Uterine smooth muscle cell (primary cell): Measurements from ENCODE around the gene KCNH5. TPM values are rescaled to one million over a fixed set of nuclear protein-coding genes. Genes with fewer than 3 reads are reported as not detected.

Experiments
- total RNA-seq: library from RNA; depleted of rRNA; stranded (reverse); fragments of >200 nt; gene quantifications from 2 replicates; pipeline ENCODE4 v1.2.3, GENCODE V29; 2014

The KCNH5 gene, protein sequence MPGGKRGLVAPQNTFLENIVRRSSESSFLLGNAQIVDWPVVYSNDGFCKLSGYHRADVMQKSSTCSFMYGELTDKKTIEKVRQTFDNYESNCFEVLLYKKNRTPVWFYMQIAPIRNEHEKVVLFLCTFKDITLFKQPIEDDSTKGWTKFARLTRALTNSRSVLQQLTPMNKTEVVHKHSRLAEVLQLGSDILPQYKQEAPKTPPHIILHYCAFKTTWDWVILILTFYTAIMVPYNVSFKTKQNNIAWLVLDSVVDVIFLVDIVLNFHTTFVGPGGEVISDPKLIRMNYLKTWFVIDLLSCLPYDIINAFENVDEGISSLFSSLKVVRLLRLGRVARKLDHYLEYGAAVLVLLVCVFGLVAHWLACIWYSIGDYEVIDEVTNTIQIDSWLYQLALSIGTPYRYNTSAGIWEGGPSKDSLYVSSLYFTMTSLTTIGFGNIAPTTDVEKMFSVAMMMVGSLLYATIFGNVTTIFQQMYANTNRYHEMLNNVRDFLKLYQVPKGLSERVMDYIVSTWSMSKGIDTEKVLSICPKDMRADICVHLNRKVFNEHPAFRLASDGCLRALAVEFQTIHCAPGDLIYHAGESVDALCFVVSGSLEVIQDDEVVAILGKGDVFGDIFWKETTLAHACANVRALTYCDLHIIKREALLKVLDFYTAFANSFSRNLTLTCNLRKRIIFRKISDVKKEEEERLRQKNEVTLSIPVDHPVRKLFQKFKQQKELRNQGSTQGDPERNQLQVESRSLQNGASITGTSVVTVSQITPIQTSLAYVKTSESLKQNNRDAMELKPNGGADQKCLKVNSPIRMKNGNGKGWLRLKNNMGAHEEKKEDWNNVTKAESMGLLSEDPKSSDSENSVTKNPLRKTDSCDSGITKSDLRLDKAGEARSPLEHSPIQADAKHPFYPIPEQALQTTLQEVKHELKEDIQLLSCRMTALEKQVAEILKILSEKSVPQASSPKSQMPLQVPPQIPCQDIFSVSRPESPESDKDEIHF
- total RNA-seq: 0.12 and 0.33 TPM in 2 replicates

DNA sequence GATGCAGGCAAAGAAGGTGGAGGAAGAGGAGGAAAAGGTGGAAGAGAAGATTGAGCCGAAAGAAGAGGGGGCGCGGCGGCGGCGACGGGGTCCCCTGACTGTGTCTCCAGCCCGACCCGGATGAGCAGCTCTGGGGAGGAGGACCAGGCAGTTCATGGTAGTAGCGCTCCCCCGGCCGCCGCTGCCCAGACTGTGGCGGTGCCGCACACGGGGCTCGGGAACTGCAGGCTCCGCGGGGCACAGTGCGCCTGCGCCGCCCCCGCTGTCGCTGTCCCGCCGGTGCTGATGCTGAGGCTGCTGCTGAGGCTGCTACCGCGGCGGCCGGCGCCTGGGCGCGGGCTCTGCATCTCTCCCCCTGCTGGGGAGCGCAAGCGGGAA is at the start of gene KCNH5:
KCNH5 (minus strand) TSS at position 225 of the 378 bp plus-strand sequence. CDS start 272 bp downstream, outside the sequence.

Other genes with a start within 250 kb of the KCNH5 start
- gene RHOJ, start 159.0 kb upstream of the KCNH5 start, total RNA-seq: 0.22 and 0.87 TPM in 2 replicates